Hematopoietic multipotent progenitor cell (in vitro differentiated cells): ENCODE data around the gene PSORS1C1. TPM values are rescaled to one million over a fixed set of nuclear protein-coding genes. Genes with fewer than 3 reads are reported as not detected.
A peak's percentile ranks its signal among the peaks of the same experiment; 100 is the strongest.

Experiments
- DNase-seq, 3 donors: peaks; one replicate each; pipeline ENCODE4 v3.0.0-alpha.2; 2011 to 2015; ENCODE audit warnings: low read depth in 2 of 3, low spot score in 2 of 3
- total RNA-seq: library from RNA; depleted of rRNA; stranded (reverse); fragments of >200 nt; gene quantifications from one replicate; pipeline ENCODE4 v1.2.3, GENCODE V29; 2012

The PSORS1C1 gene
- total RNA-seq, 1 donor: 0.27 TPM

GRCh38 chr6:31125162-31125561 lies 10.6 kb downstream of the PSORS1C1 start:
- no peak for DNase-seq

DNA sequence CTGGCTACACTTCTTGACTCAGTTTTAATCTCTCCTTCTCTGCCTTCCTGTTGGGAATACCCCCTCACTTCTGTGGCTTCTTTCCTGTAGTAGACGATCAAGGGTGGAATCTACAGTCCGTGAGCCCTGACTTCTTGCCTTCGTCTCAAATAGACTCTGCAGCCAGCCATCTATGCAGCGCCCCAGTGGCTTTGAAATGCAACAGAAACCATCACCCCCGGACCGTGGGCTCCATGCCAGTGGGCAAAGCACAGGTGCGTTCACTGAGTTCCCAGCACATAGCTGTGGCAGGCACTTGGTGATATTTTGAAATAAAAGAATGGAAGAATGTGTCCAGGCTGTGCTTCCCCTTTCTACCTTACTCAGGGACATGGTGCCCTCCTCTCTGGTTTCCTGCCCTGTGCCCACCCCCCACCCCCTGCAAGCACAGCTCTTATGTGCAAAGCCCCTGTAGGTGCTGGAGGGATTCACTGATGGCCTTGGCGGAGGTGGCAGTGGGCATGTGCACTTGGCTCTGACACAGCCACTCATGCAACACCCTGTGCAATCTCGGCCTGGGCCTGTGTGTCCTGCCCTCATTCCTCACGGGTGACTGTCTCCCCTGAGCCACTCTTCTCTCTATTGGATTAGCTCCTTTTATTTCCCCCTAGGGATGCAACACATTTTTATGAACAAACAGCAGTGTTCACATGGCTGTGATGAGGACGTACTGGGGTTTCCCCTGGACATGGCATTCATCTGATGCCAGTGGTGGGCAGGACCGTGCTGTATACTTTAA lies 11.2 kb downstream of the PSORS1C1 start:
- DNase-seq: peak in 1 of 3 donors; percentile 38

GRCh38 chr6:31126396-31127175 lies 12.0 kb downstream of the PSORS1C1 start:
- no peak for DNase-seq

DNA sequence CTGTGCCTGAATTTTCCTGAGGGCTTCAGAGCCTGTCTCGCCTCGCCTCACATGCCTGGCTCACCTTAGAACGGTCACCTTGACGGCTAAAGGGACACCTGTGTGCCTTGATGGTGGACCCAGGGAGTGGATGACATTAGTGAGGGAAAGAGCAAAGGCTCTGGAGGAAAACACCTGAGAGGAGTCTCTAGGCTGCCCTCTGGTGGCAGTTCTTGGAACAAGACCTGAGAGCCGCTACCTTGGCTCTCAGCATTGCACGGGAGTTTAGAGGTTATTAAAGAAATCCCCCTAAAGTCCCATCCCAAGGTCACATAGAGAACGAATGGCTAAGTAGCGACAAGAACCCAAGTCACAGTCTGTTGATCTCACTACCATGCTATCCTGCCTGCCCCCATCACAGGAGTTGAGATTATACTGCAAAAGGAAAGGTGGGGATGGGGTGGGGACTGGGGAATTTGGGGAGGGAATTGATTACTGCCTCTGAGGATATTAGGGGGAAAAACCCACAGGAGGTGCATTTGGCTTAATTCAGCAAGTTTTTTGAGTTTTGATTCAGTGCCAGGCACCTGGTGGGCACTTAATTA lies 13.6 kb downstream of the PSORS1C1 start:
- DNase-seq: peak; percentile 50 to 70 (median 62)

- DNase-seq: no peak
These were observed 14.5 kb downstream of the PSORS1C1 start for GRCh38 chr6:31129130-31129529.

GRCh38 chr6:31130751-31131150 lies 16.2 kb downstream of the PSORS1C1 start:
- DNase-seq: no peak

GRCh38 chr6:31131595-31131994 lies 17.0 kb downstream of the PSORS1C1 start:
- DNase-seq: no peak

DNA sequence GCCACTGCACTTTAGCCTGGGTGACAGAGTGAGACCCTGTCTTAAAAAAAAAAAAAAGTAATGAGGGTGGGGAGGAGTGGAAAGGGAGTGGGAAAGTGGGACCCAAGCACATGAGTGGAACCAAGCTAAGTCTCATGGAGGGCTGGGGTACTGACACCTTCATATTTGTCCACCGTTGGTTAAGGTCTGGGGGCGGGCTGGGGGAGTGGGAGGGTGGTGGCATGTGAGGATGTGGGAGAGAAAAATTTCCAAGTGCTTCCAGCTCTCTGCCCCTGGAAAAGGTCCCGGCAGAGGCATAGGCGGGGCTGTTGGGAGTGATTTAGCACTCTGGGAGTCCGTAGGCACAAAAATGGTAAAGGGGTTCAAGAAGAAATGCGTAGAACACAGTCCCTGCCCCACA lies 18.2 kb downstream of the PSORS1C1 start:
- DNase-seq: no peak

GRCh38 chr6:31135710-31136109 lies 21.1 kb downstream of the PSORS1C1 start:
- no peak for DNase-seq

GRCh38 chr6:31138982-31139381 lies 24.4 kb downstream of the PSORS1C1 start, which contains the start of gene PSORS1C2:
Gene PSORS1C2, minus strand, starts transcription at chr6:31139066. Its CDS starts 40 bp downstream, at chr6:31139026.
- no peak for DNase-seq

DNA sequence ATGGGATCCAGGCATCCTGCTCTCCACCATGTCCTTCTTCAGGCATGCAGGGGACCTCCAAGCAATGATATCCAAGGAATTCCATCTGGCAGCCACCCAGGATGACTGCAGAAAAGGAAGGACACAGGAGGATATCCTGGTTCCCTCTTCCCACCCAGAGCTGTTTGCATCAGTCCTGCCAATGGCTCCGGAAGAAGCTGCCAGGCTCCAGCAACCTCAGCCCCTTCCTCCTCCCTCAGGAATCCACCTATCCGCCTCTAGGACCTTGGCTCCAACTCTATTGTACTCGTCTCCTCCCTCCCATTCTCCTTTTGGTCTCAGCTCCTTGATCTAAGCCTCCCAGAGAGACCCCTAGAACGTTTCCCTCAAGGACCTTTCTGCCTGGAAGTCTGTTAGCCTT lies 25.0 kb downstream of the PSORS1C1 start:
- DNase-seq: no peak

DNA sequence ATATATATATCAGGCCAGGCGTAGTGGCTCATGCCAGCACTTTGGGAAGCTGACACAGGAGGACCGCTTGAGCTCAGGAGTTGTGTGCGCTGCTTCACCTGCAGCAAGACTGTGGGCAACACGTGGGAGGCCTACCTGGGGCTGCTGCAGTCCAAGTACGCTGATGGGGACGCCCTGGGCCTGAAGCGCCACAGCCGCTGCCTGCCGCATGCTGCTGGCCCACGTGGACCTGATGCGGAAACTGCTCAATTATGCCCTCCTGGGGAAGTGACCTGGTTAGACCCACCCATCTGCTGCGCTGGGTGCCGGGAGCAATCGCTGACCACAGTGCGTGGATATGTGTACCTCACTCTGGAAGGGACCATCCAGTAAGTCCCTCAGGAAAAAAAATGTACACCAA lies 26.0 kb downstream of the PSORS1C1 start:
- DNase-seq: no peak

GRCh38 chr6:31142361-31142761 lies 27.8 kb downstream of the PSORS1C1 start:
- DNase-seq: no peak

GRCh38 chr6:31143148-31143547 lies 28.5 kb downstream of the PSORS1C1 start:
- DNase-seq: no peak

DNA sequence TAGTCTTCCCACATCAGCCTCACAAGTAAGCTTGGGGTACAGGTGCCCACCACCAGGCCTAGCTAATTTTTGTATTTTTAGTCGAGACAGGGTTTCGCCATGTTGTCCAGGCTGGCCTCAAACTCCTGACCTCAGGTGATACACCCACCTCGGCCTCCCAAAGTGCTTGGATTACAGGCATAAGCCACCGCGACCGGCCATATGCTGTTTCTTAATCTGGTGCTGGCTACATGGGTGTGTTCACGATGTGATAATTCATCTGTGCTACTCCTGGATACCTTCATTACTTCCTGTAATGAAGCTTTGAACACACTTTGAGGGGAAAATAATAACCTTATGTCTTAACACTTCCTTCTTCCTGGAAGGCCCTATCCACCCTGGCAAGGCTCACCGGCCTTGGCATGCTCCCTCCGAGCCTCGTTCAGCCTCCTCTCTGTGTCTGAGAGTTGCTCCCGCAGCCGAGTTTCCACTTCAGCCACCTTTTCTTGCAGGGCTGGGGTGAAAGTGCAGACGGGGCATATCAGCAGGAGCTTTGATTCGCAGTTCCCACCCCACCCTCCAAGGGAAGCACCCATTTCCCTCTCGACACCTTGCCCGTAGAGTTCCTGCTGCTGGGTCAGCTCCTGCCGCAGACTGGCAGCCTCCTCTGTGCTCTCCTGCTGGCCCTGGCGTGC lies 29.8 kb downstream of the PSORS1C1 start:
- DNase-seq: no peak

DNA sequence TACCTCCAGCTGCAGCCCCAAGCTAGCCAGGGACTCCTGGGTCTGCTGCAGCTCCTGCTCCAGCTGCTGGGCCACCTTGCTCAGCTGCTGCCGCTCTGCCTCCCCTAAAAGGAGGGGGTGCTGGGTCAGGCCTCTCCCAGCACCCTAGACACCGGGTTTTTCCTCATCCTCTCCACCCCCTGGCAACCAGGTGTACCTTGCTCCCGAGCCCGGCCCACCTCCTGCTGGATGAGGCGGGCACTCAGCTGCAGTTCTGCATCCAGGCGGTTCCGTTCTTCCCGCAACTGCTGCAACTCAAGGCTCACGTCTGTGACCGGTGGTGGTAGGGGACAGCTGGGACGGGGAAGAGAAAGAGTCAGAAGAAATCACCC lies 30.4 kb downstream of the PSORS1C1 start:
- no peak for DNase-seq

DNA sequence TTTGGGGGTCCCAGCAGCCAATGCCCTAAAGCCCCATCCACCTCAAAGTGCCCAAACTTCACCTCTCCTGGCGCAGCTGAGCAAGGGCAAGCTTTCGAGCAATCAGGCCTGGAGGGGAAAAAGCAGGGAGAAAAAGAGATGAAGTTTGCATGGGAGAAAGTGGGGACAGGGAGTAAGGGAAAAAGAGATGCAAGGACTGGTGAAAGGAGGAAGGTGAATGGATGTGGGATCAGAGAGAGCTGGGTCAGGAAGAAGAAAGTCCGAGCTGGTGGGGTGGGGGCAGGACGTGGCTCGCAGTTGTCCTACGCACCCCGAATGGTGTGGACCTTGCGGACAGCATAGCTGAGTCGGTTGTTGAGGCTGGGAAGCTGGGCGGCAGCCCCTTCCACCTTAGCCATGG lies 30.8 kb downstream of the PSORS1C1 start:
- no peak for DNase-seq

DNA sequence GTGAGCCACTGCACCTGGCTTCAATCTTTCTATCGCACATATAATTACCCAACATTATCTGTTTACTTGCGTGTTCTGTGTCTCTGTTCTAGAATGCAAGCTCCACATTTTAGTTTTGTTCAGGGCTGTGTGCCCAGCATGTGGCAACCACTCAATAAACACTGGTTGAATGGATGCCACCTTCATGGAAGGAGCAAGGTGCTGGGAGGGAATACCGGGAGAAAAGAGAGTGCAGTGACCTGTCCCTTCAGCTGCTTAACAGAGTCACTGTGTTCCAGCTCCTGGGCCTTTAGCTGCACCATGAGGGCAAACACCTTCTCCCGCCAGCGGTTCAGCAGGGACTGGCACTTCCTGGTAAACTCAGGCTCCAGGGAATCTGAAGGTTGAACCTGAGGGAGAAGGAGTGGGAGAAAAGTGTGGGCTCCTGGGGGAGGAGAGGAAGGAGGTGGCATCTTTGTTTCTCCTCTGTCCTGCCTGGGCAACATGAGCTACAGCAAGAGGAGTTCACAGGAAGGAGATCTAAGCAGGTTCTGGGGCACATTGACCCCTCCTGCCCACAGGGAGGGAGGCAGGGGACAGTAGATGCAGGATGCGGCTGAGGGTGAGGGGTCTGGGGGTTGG lies 35.3 kb downstream of the PSORS1C1 start:
- no peak for DNase-seq

- DNase-seq: no peak
These were observed 38.2 kb downstream of the PSORS1C1 start for GRCh38 chr6:31152781-31153180.

GRCh38 chr6:31154436-31154835 lies 39.8 kb downstream of the PSORS1C1 start:
- DNase-seq: no peak

DNA sequence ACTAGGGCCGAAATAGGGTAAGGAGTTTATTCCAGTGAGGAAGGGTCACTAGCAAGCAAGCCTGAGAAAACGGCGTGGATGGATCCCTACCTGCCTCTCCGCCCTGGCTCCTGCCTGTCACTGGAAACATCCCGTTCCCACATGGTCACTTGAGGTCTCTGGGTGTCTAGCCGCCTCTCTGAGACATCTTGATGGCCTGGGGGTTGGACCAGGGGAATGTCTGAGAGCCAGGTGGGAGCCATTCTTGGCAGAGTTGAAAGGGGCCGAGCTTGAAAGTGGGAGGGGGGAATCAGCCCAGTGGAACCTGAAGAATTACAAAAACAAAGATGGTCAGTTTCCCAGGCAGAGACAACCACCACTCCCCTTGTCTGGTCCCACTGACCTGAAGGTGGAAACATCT lies 42.0 kb downstream of the PSORS1C1 start:
- no peak for DNase-seq
